Common myeloid progenitor, CD34-positive (primary cell): ENCODE data around the gene ME2.
"Not testable (repeated sequence)": the region's sequence is repeated elsewhere in the genome, so short reads cannot be mapped to it uniquely, and the experiment has no call there.

ENCODE experiments used
- CTCF ChIA-PET: fragments of 350-600 bp; sonication (Branson Sonifier 250); formaldehyde crosslinking; loops from one replicate; lab custom pipeline; 2021; ENCODE audit warnings: antibody characterized with exemption; lab: Charles Lee
- POLR2A ChIA-PET: fragments of 350-600 bp; sonication (Branson Sonifier 250); formaldehyde crosslinking; loops from one replicate; lab custom pipeline; 2021; ENCODE audit warnings: antibody characterized with exemption; lab: Charles Lee
- DNase-seq, 3 donors: peaks; one replicate each; pipeline versions ENCODE4 v3.0.0 to v3.0.0-alpha.2; 2013
- H3K27ac ChIP-seq, 2 experiments: 1 replicate in 1 of 2; 2 replicates in 1 of 2; pipeline ENCODE4 v1.7.0; 2013; ENCODE audit warnings: inconsistent platforms in 2 of 2, low read length in 2 of 2, mild to moderate bottlenecking in 2 of 2, low read depth in 1 of 2, moderate library complexity in 1 of 2; ENCODE audit not compliant: severe bottlenecking in 2 of 2, insufficient read depth in 1 of 2, poor library complexity in 1 of 2
- H3K27me3 ChIP-seq, 5 experiments: replicated peaks in 2 of 5; 1 replicate in 3 of 5; 2 replicates in 2 of 5; pipeline versions ENCODE4 v1.6.1 to v1.7.0; 2013; ENCODE audit warnings: low read length in 4 of 5, mild to moderate bottlenecking in 2 of 5, moderate library complexity in 2 of 5, inconsistent platforms in 1 of 5; ENCODE audit not compliant: insufficient read depth in 5 of 5, control insufficient read depth in 4 of 5
- H3K36me3 ChIP-seq, 4 experiments: 1 replicate in 2 of 4; 2 replicates in 2 of 4; pipeline versions ENCODE4 v1.6.1 to v1.7.0; 2013; ENCODE audit warnings: low read length in 3 of 4, control low read depth in 1 of 4, mild to moderate bottlenecking in 1 of 4; ENCODE audit not compliant: control insufficient read depth in 4 of 4, insufficient read depth in 4 of 4
- H3K4me1 ChIP-seq, 4 experiments: 1 replicate in 3 of 4; 2 replicates in 1 of 4; pipeline versions ENCODE4 v1.6.1 to v1.7.1; 2013; ENCODE audit warnings: low read length in 3 of 4, mild to moderate bottlenecking in 3 of 4, control low read depth in 1 of 4, inconsistent platforms in 1 of 4, moderate library complexity in 1 of 4; ENCODE audit not compliant: control insufficient read depth in 4 of 4, insufficient read depth in 4 of 4; ENCODE audit errors: control extremely low read depth in 1 of 4
- H3K4me3 ChIP-seq, 7 experiments: 1 replicate in 4 of 7; 2 replicates in 3 of 7; pipeline versions ENCODE4 v1.5.1 to v1.7.0; 2013; ENCODE audit warnings: mild to moderate bottlenecking in 7 of 7, low read length in 6 of 7, moderate library complexity in 6 of 7, inconsistent platforms in 2 of 7, low read depth in 2 of 7, control low read depth in 1 of 7; ENCODE audit not compliant: insufficient read depth in 4 of 7, control insufficient read depth in 1 of 7; ENCODE audit errors: extremely low read depth in 1 of 7
- H3K9me3 ChIP-seq, 5 experiments: 1 replicate in 4 of 5; 2 replicates in 1 of 5; pipeline versions ENCODE4 v1.6.1 to v1.7.1; 2013; ENCODE audit warnings: low read length in 4 of 5, mild to moderate bottlenecking in 2 of 5, inconsistent platforms in 1 of 5, low read depth in 1 of 5, moderate library complexity in 1 of 5; ENCODE audit not compliant: control insufficient read depth in 4 of 5, insufficient read depth in 2 of 5; ENCODE audit errors: control extremely low read depth in 1 of 5
- WGBS: methylation state at CpG from one replicate; pipeline ENCODE4 v1.1.5; 2013; ENCODE audit not compliant: insufficient coverage; 5-methylcytosine and 5-hydroxymethylcytosine counted together

The ME2 gene

DNA sequence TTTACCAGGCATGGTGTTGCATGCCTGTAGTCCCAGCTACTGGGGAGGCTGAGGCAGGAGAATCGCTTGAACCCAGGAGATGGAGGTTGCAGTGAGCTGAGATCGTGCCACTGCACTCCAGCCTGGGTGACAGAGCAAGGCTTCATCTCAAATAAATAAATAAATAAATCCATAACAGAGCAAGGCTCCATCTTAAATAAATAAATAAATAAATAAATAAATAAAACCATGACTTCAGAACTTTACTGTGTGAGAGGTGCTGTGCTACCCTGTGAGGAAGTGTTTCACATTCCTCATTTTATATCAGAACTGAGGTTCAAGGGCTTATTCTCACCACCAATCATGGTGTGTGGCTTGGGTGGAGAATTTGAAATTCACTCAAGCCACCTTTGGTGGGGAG lies 67.0 kb downstream of the ME2 start:
- H3K9me3 ChIP-seq, H3K27ac ChIP-seq, CTCF ChIA-PET, H3K27me3 ChIP-seq, H3K4me1 ChIP-seq, H3K4me3 ChIP-seq, POLR2A ChIA-PET, DNase-seq: not testable (repeated sequence)
- H3K36me3 ChIP-seq = peaks cover 7 to 17% (median 14%) of the 10 kb centered on the region in 4 experiments
- 100% methylated on average over 1 of the region's 2 CpGs for WGBS

DNA sequence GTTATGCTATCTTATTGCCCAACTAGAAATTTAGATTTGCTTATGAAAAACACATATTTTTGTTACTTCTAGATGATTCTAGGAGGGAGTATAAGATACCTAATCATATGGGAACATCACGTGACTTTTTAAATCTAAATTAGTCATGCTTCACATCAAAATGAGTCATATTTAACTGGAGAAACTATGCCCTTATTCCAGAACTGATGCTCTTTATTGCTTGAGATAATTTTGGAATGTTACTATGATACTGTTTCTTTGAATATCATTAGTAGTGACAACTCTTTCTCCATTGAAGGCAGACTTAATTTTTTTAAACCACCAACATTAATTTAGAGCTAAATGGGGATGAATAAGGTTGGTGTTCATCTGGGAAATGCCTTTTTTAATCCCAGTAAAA lies 69.0 kb downstream of the ME2 start:
- H3K36me3 ChIP-seq = peaks cover 7 to 17% (median 13%) of the 10 kb centered on the region in 4 experiments
- no CpG with 5 or more reads among the region's 1 CpG for WGBS
- DNase-seq = no peak
- H3K27me3 ChIP-seq = no peaks in the 10 kb centered on the region
- no peaks in the 10 kb centered on the region for H3K9me3 ChIP-seq
- no peak overlapping the region for H3K4me3 ChIP-seq
- H3K4me1 ChIP-seq = no peaks in the 10 kb centered on the region
- CTCF ChIA-PET = no interaction called here
- H3K27ac ChIP-seq = no peak overlapping the region
- POLR2A ChIA-PET = no interaction called here

DNA sequence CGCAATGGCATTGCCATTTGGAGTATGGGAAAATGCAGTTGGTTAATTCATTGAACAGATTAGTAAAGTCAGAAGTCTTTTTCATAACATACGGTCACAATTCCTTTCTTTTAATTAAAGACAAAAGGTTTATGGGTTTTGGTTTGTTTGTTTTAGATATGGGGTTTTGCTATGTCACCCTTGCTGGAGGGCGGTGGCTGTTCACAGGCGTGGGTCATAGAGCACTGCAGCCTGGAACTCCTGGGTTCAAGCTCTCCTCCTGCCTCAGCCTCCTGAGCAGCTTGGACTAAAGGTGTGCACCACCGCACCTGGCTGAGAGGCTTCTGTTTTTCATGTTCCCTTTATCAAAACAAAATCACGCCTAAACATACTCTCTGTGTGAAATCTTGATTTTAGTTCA lies 70.3 kb downstream of the ME2 start:
- Histone ChIP-seq H3K36me3 (peaks cover 5 to 17% (median 11%) of the 10 kb centered on the region in 4 experiments), H3K27me3 (no peaks in the 10 kb centered on the region), H3K27ac (no peak overlapping the region), H3K4me1 (no peaks in the 10 kb centered on the region), H3K9me3 (no peaks in the 10 kb centered on the region), H3K4me3 (no peak overlapping the region)
- DNase-seq = no peak
- ChIA-PET POLR2A (no interaction called here), CTCF (no interaction called here)
- 100% methylated on average over 1 of the region's 6 CpGs for WGBS

DNA sequence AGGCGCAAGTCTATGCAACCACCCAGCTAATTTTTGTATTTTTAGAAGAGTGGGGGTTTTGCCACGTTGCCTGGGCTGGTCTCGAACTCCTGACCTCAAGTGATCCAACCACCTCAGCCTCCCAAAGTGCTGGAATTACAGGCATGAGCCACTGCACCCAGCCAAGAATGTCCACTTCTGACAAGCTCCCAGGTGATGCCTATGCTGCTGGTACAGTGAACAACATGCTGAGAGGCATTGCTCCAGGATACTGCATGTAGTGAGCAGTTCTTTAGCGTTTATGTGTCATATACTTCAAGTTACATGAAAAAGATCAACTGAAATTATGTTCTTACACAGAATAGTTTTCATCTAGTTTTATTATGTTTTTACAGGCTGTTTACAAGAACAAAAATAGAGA lies 71.7 kb downstream of the ME2 start:
- POLR2A ChIA-PET = interaction anchor here (0.6 kb wide), 1 partner anchor 24 kb away, joined by 3 read pairs; no protein-coding TSS in a partner anchor
- H3K9me3 ChIP-seq = no peaks in the 10 kb centered on the region
- no peaks in the 10 kb centered on the region for H3K4me1 ChIP-seq
- H3K27ac ChIP-seq = no peak overlapping the region
- CTCF ChIA-PET = interaction anchor here (1.0 to 1.1 kb wide), 2 partner anchors 13 to 132 kb away, joined by 3 read pairs; no protein-coding TSS in a partner anchor
- H3K36me3 ChIP-seq = peaks cover 2 to 17% (median 8%) of the 10 kb centered on the region in 4 experiments
- WGBS = 100% methylated on average over 1 of the region's 4 CpGs
- DNase-seq = no peak
- H3K4me3 ChIP-seq = no peak overlapping the region
- H3K27me3 ChIP-seq = no peaks in the 10 kb centered on the region

DNA sequence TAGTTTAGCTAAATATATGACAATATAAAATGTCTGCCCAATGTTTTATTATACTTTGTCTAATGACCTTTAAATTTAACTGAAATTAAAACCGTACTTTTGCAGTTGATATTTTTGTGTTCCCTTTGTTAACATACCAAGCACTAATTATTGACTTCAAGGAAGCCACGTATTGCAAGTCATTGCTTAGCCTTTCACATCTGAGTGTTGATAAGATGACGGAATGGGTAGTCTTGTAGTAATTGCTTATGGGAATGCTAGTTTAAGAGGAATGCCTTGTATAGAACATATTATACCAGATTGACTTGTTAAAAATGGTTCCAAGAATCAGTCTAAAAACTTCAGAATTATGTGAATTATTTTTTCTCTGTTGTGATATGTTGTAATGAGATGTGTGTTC lies 74.9 kb downstream of the ME2 start:
- Histone ChIP-seq H3K4me3 (no peak overlapping the region), H3K27me3 (no peaks in the 10 kb centered on the region), H3K36me3 (peaks cover 0 to 3% (median 0%) of the 10 kb centered on the region in 4 experiments), H3K4me1 (no peaks in the 10 kb centered on the region), H3K27ac (no peak overlapping the region), H3K9me3 (peaks cover 0 to 2% (median 0%) of the 10 kb centered on the region in 5 experiments)
- no peak for DNase-seq
- WGBS = 100% methylated on average over 1 of the region's 3 CpGs
- ChIA-PET POLR2A (no interaction called here), CTCF (no interaction called here)

DNA sequence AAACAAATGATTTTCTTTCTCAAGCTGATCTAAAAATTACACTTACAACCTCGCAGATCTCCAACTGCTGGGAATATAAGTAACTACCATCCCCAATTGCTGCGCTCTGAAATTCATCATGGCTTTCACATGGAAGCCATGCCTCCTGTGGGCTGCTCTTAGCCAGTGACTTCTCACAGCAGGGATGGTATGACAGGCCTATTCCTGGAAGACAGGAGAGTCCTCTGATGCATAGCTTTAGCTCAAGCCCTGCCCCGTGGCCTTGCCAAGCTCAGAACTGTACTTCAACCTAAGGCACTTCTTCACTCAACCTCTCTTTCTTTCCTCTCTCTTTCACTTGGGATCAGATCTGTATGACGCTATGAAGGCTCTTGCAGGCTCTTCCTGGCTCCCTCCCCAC lies 76.3 kb downstream of the ME2 start:
- POLR2A ChIA-PET = no interaction called here
- Histone ChIP-seq H3K4me1 (no peaks in the 10 kb centered on the region), H3K36me3 (no peaks in the 10 kb centered on the region), H3K4me3 (no peak overlapping the region), H3K27ac (no peak overlapping the region), H3K27me3 (no peaks in the 10 kb centered on the region), H3K9me3 (peaks cover 0 to 2% (median 0%) of the 10 kb centered on the region in 5 experiments)
- CTCF ChIA-PET = interaction anchor here (1.1 kb wide), 1 partner anchor 35 kb away, joined by 3 read pairs; no protein-coding TSS in a partner anchor
- WGBS = 100% methylated on average over 4 of the region's 4 CpGs
- no peak for DNase-seq

DNA sequence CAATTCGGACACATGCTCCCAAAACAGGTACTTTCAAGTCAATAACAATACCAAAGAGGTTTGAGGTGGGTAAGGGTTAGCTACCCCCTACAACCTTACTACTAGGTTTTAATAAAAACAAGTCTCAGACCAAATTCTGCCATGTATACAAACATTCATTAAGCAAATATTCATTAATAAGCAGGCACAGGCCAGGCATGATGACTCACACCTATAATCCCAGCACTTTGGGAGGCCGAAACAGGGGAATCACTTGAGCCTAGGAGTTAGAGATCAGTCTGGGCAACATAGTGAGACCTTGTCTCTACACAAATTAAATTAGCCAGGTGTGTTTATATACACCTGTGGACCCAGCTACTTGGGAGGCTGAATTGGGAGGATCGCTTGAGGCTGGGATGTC lies 77.2 kb downstream of the ME2 start:
- Histone ChIP-seq H3K4me3 (no peak overlapping the region), H3K4me1 (no peaks in the 10 kb centered on the region), H3K27ac (no peak overlapping the region), H3K36me3 (no peaks in the 10 kb centered on the region), H3K27me3 (no peaks in the 10 kb centered on the region), H3K9me3 (peaks cover under 1 to 5% (median 2%) of the 10 kb centered on the region in 5 experiments)
- ChIA-PET POLR2A (no interaction called here), CTCF (interaction anchor here (1.1 kb wide), 1 partner anchor 34 kb away, joined by 3 read pairs; no protein-coding TSS in a partner anchor)
- no peak for DNase-seq
- WGBS = 100% methylated on average over 1 of the region's 3 CpGs
